Measurements from ENCODE around the gene TPRKB. TPM values are rescaled to one million over a fixed set of nuclear protein-coding genes. Genes with fewer than 3 reads are reported as not detected.
"Not testable (repeated sequence)": the region's sequence is repeated elsewhere in the genome, so short reads cannot be mapped to it uniquely, and the experiment has no call there.

The TPRKB gene
- total RNA-seq, 1 donor from 2014 or later, result 30.6 TPM

DNA sequence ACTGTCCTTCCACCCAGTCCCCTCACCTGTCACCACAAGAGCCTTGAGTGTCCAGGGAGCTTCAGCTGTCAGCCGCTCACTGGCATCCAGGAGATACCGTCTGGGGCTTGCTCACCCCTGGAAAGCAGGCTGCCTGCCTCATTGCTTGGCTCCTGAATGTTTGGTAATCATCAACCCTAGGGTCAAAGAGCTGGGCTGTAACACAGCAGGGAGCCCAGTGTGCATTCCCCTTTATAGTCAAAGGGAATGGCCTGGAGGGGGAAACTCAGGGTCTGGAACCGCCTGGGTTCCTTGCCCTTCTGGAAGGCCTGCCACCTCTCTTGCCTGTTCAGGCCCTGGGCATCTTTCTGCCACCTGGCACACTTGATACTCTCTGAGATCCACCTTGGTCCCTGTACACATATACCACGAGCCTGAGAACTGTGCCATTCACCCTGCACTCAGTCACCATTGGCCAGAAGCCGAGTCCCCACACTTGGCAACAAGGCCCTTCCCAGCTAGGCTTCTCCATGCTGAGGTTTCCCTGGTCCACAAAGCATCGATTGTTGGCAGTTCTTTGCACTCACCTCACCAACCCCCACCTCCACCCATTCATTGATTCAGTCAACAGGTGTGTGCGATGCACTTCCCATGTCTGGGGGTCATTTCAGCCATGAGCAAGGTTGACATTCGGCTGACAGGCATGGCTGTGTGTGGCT lies 35.0 kb downstream of the TPRKB start:
- Histone ChIP-seq H3K27ac (replicated peaks) (no peak overlapping the region), H3K4me1 (peaks cover 8% of the 10 kb centered on the region), H3K4me3 (no peak overlapping the region), H3K9me3 (replicated peaks) (no peaks in the 10 kb centered on the region), H3K27me3 (ENCODE audit: low read depth) (no peaks in the 10 kb centered on the region), H3K36me3 (no peaks in the 10 kb centered on the region)
- intact Hi-C loops (cut with micrococcal nuclease), result no loop called here
- no peak for DNase-seq
- TF ChIP-seq, protein P1, sequence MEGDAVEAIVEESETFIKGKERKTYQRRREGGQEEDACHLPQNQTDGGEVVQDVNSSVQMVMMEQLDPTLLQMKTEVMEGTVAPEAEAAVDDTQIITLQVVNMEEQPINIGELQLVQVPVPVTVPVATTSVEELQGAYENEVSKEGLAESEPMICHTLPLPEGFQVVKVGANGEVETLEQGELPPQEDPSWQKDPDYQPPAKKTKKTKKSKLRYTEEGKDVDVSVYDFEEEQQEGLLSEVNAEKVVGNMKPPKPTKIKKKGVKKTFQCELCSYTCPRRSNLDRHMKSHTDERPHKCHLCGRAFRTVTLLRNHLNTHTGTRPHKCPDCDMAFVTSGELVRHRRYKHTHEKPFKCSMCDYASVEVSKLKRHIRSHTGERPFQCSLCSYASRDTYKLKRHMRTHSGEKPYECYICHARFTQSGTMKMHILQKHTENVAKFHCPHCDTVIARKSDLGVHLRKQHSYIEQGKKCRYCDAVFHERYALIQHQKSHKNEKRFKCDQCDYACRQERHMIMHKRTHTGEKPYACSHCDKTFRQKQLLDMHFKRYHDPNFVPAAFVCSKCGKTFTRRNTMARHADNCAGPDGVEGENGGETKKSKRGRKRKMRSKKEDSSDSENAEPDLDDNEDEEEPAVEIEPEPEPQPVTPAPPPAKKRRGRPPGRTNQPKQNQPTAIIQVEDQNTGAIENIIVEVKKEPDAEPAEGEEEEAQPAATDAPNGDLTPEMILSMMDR (IDR thresholded peaks at IDR 0.05; ENCODE audit: borderline replicate concordance), result no peak

- H3K36me3 ChIP-seq; H3K9me3 ChIP-seq (replicated peaks); H3K4me3 ChIP-seq; H3K4me1 ChIP-seq; H3K27me3 ChIP-seq (ENCODE audit: low read depth); DNase-seq; intact Hi-C loops (cut with micrococcal nuclease): not testable (repeated sequence)
- peak overlapping the region; percentile 57 for H3K27ac ChIP-seq (replicated peaks)
Observed at GRCh38 chr2:73701448-73701765, 35.7 kb downstream of the TPRKB start.

DNA sequence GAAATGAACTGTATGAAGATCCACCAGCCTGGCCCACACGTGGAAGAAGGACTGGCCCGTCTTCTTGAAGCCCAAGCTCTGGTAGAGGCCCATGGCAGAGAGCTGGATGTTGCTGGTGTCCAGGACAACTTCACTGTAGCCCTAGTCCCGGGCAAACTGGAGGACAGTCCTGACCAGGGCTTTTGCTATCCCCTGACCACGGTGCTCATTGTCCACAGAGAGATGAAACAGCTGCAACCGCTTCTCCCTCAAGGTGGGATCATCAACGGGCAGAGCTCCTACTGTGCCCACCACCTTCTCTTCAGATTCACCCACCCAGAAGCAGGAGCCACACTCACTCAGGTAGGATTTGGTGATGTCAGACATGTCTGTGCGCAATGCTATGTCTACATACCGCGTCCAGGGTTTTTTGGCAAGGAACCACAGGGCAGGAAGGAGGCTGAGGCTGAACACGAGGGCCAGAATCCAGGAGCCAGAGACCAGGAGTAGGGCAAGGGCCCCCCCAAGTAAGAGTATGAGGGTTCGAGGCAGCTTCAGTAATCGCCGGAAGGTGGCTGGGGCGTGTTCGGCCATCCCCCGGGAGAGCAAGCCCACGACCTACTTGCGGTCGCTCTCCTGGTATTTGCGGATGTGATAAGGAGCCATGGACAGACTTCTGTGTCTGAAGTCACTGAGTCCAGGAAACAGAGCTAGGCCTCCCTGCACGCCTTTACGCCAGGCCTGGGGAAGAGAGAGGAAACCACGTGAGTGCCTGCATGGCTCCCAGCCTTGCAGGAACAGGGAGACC lies 36.3 kb downstream of the TPRKB start:
- H3K9me3 ChIP-seq (replicated peaks), result no peaks in the 10 kb centered on the region
- intact Hi-C loops (cut with micrococcal nuclease), result no loop called here
- TF ChIP-seq, protein P1 (IDR thresholded peaks at IDR 0.05; ENCODE audit: borderline replicate concordance), result no peak
- no peaks in the 10 kb centered on the region for H3K36me3 ChIP-seq
- DNase-seq, result no peak
- H3K4me1 ChIP-seq, result peaks cover 8% of the 10 kb centered on the region
- H3K27me3 ChIP-seq (ENCODE audit: low read depth), result no peaks in the 10 kb centered on the region
- H3K27ac ChIP-seq (replicated peaks), result peak overlapping the region; percentile 57
- no peak overlapping the region for H3K4me3 ChIP-seq

- H3K9me3 ChIP-seq (replicated peaks), result no peaks in the 10 kb centered on the region
- TF ChIP-seq, protein P1 (IDR thresholded peaks at IDR 0.05; ENCODE audit: borderline replicate concordance), result no peak
- H3K27me3 ChIP-seq (ENCODE audit: low read depth), result no peaks in the 10 kb centered on the region
- no peak for DNase-seq
- H3K4me3 ChIP-seq, result no peak overlapping the region
- intact Hi-C loops (cut with micrococcal nuclease), result no loop called here
- H3K27ac ChIP-seq (replicated peaks), result peak overlapping the region; percentile 57
- H3K36me3 ChIP-seq, result no peaks in the 10 kb centered on the region
- peaks cover 8% of the 10 kb centered on the region for H3K4me1 ChIP-seq
Observed at GRCh38 chr2:73700131-73700611, 37.0 kb downstream of the TPRKB start.

DNA sequence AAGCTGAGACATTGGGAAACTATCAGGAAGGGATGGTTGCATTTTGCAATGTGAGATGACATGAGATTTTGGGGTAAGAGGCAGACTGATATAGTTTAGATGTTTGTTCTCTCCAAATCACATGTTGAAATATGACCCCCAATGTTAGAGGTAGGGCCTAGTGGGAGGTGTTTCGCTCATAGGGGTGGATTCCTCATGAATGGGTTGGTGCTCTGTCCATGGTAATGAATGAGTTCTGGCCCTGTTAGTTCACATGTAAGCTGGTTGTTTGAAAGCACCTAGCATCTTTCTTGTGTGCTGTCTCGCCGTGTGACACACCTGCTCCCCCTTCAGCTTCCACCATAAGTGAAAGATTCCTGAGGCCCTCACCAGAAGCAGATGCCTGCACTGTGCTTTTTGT lies 37.7 kb downstream of the TPRKB start:
- Histone ChIP-seq H3K9me3 (replicated peaks) (no peaks in the 10 kb centered on the region), H3K27ac (replicated peaks) (no peak overlapping the region), H3K27me3 (ENCODE audit: low read depth) (no peaks in the 10 kb centered on the region), H3K4me3 (no peak overlapping the region), H3K36me3 (no peaks in the 10 kb centered on the region), H3K4me1 (peaks cover 8% of the 10 kb centered on the region)
- intact Hi-C loops (cut with micrococcal nuclease), result no loop called here
- no peak for DNase-seq
- TF ChIP-seq, protein P1 (IDR thresholded peaks at IDR 0.05; ENCODE audit: borderline replicate concordance), result no peak

DNA sequence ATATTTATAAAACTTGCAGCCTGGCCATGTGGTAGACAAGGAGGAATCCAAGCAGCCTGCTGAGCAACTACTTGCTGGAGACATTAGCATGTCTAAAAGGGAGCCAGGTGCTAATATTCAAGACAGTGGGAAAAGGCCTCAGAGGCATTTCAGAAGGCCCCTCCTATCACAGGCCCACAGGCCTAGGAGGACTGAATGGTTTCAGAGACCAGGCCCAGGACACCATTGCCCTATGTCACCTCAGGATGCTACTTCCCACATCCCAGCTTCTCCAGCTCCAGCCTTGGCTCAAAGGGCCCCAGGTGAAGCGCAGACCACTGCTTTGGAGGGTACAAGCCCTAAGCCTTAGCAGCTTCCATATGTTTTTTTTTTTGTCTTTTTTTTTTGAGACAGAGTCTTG lies 39.0 kb downstream of the TPRKB start:
- no peaks in the 10 kb centered on the region for H3K27me3 ChIP-seq (ENCODE audit: low read depth)
- H3K4me3 ChIP-seq, result no peak overlapping the region
- TF ChIP-seq, protein P1 (IDR thresholded peaks at IDR 0.05; ENCODE audit: borderline replicate concordance), result no peak
- H3K4me1 ChIP-seq, result peaks cover 8% of the 10 kb centered on the region
- DNase-seq, result no peak
- no peak overlapping the region for H3K27ac ChIP-seq (replicated peaks)
- no peaks in the 10 kb centered on the region for H3K9me3 ChIP-seq (replicated peaks)
- intact Hi-C loops (cut with micrococcal nuclease), result no loop called here
- H3K36me3 ChIP-seq, result no peaks in the 10 kb centered on the region

Data from left ventricle myocardium inferior (tissue), 1 donor.